ENCODE results near the gene PRDM12. TPM values are rescaled to one million over a fixed set of nuclear protein-coding genes. Genes with fewer than 3 reads are reported as not detected.

PRDM12 gene
- under 1 TPM in 1 of 9 donors, not detected in 8; 0.14 TPM for total RNA-seq
- polyA plus RNA-seq, result not detected
- long read RNA-seq, donor 1, result 0 reads
- long read RNA-seq, donor 2, result 0 reads
- long read RNA-seq, donor 3, result 0 reads

GRCh38 chr9:130664251-130665028 is at the start of gene PRDM12:
Gene PRDM12, plus strand, starts transcription at chr9:130664594. Its CDS starts 60 bp downstream, at chr9:130664654.
- H3K4me1 ChIP-seq, result peaks cover 2 to 74% (median 47%) of the 10 kb centered on the region in 12 donors
- DNase-seq (no peak), ATAC-seq (no peak)
- intact Hi-C loops (cut with DNase I), result loop anchor here in 1 of 10 donors (10.0 kb wide), 1 partner anchor 180 kb away; no protein-coding TSS in a partner anchor
- no peaks in the 10 kb centered on the region for H3K36me3 ChIP-seq
- H3K27me3 ChIP-seq, result peaks cover 74 to 93% (median 89%) of the 10 kb centered on the region in 9 donors
- no peak within 1 kb of the TSS for H3K27ac ChIP-seq
- 3% methylated on average over 54 to 76 of the region's 76 CpGs for WGBS, 4 donors
- TF ChIP-seq POLR2A (IDR thresholded peaks at IDR 0.05), result no peak
- TF ChIP-seq CTCF (IDR thresholded peaks at IDR 0.05), result no peak
- peak within 1 kb of the TSS in 7 of 12 donors; percentile 1 to 13 (median 10) for H3K4me3 ChIP-seq
- no peaks in the 10 kb centered on the region for H3K9me3 ChIP-seq

GRCh38 chr9:130616451-130616850 is 47.9 kb upstream of the PRDM12 start:
- H3K9me3 ChIP-seq, result no peaks in the 10 kb centered on the region
- H3K27me3 ChIP-seq, result no peaks in the 10 kb centered on the region
- peaks cover 0 to 7% (median under 1%) of the 10 kb centered on the region in 12 donors for H3K4me1 ChIP-seq
- WGBS, 4 donors, result 72 to 81% (median 77%) methylated on average over 10 of the region's 10 CpGs
- no peak for DNase-seq
- TF ChIP-seq CTCF (IDR thresholded peaks at IDR 0.05) (no peak), POLR2A (IDR thresholded peaks at IDR 0.05) (no peak)
- no peak overlapping the region for H3K4me3 ChIP-seq
- peak in 3 of 4 donors; percentile 16 to 73 (median 65) for ATAC-seq
- intact Hi-C loops (cut with DNase I), result no loop called here
- peaks cover 2 to 100% (median 94%) of the 10 kb centered on the region in 9 donors for H3K36me3 ChIP-seq
- no peak overlapping the region for H3K27ac ChIP-seq

- no peak for TF ChIP-seq CTCF (IDR thresholded peaks at IDR 0.05)
- no peak for TF ChIP-seq POLR2A (IDR thresholded peaks at IDR 0.05)
- no peak for DNase-seq
- peaks cover 0 to 99% (median 98%) of the 10 kb centered on the region in 9 donors for H3K36me3 ChIP-seq
- no peak for ATAC-seq
- no peak overlapping the region for H3K4me3 ChIP-seq
- no peaks in the 10 kb centered on the region for H3K9me3 ChIP-seq
- H3K27me3 ChIP-seq, result no peaks in the 10 kb centered on the region
- H3K27ac ChIP-seq, result no peak overlapping the region
- 88 to 93% (median 90%) methylated on average over 10 of the region's 10 CpGs for WGBS, 4 donors
- intact Hi-C loops (cut with DNase I), result loop anchor here in 1 of 10 donors (10.0 kb wide), 1 partner anchor 159 kb away; no protein-coding TSS in a partner anchor
- peaks cover 0 to 24% (median 3%) of the 10 kb centered on the region in 12 donors for H3K4me1 ChIP-seq
Measured at GRCh38 chr9:130623466-130623865, 40.9 kb upstream of the PRDM12 start.

DNA sequence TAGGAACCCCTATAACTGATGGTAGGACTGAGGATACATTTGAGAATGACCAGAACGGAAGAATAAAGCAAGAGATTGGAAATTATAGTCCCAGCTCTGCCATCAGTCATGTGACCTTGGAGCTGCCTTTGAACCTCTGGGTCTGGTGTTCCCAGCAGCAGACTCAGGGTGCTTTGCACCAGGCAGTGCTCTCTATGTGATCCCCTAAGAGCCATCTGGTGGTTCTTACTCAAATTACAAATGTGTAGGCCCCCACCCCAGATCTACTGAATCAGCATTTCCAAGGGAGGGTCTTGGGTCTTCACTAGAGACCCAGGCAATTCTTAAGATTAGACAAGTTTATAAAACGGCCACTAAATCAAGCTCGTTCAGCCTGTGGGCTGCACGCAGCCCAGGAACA is 40.2 kb upstream of the PRDM12 start:
- Histone ChIP-seq H3K36me3 (peaks cover 0 to 99% (median 91%) of the 10 kb centered on the region in 9 donors), H3K27me3 (no peaks in the 10 kb centered on the region), H3K27ac (no peak overlapping the region), H3K9me3 (no peaks in the 10 kb centered on the region), H3K4me3 (no peak overlapping the region), H3K4me1 (peaks cover 0 to 30% (median 5%) of the 10 kb centered on the region in 12 donors)
- intact Hi-C loops (cut with DNase I), result loop anchor here in 1 of 10 donors (10.0 kb wide), 1 partner anchor 159 kb away; no protein-coding TSS in a partner anchor
- ATAC-seq (no peak), DNase-seq (no peak)
- TF ChIP-seq CTCF (IDR thresholded peaks at IDR 0.05) (no peak), POLR2A (IDR thresholded peaks at IDR 0.05) (no peak)
- 85 to 95% (median 91%) methylated on average over 4 of the region's 4 CpGs for WGBS, 4 donors

Measured in heart left ventricle (tissue), 16 donors.